GM19467 (cell line): ENCODE results near the gene STARD9.
"Not testable (repeated sequence)": the region's sequence is repeated elsewhere in the genome, so short reads cannot be mapped to it uniquely, and the experiment has no call there.

ENCODE experiments used
- ATAC-seq: cut with Tn5 transposase; IDR thresholded peaks from one replicate; pipeline ENCODE4 v1.9.1; 2021; ENCODE audit warnings: mild to moderate bottlenecking, moderate library complexity; ENCODE audit not compliant: unreplicated experiment

The STARD9 gene

GRCh38 chr15:42621996-42622925 lies 46.9 kb downstream of the STARD9 start:
- ATAC-seq: no peak

DNA sequence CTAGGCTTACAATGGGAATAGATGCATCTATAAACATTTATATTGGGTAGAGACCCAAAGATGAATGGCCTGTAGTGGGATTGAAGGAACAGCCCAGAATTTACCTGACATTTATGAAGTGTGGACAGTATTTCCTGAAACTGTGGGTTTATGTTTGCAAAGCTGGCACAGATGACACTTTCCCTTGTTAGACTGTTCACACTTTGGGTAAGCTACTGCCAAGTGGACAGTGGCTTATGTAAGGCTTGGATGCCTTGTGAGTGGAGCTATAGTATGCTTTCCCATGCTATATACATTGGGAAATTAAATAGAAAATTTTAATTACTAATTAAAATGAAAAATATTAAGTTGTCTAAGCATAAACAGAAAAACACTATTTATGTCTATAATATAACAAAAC lies 48.5 kb downstream of the STARD9 start:
- no peak for ATAC-seq

DNA sequence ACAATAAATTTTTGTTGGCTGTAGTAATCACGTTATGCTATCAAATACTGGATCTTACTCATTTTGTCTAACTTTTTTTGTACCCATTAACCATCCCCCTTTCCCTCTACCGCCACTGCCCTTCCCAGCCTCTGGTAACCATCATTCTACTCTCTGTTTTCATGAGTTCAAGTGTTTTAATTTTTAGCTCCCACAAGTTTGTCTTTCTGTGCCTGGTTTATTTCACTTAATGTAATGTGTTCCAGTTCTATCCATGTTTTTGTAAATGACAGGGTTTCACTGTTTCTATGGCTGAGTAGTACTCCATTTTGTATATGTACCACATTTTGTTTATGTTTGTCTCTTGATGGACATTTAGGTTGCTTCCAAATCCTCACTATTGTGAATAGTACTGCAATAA lies 52.1 kb downstream of the STARD9 start:
- no peak for ATAC-seq

GRCh38 chr15:42628761-42629160 lies 53.4 kb downstream of the STARD9 start:
- no peak for ATAC-seq

DNA sequence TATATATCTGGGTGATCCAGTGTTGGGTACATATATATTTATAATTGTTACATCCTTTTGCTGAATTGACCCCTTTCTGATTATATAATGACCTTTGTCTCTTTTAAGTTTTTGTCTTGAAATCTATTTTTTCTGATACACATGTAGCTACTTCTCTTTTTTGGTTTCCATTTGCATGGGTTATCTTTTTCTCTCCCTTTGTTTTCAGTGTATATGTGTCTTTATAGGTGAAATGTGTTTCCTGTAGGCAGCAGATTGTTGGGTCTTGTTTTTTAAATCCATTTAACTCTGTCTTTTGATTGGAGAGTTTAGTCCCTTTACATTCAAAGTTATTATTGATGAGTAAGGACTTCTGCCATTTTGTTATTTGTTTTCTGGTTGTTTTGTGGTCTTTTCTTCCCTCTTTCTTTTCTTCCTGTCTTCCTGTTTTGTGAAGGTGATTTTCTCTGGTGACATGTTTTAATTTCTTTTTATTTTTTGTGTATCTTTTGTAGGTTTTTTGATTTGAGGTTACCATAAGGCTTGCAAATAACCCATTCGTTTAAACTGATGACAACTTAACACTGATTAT lies 56.8 kb downstream of the STARD9 start:
- ATAC-seq: no peak

DNA sequence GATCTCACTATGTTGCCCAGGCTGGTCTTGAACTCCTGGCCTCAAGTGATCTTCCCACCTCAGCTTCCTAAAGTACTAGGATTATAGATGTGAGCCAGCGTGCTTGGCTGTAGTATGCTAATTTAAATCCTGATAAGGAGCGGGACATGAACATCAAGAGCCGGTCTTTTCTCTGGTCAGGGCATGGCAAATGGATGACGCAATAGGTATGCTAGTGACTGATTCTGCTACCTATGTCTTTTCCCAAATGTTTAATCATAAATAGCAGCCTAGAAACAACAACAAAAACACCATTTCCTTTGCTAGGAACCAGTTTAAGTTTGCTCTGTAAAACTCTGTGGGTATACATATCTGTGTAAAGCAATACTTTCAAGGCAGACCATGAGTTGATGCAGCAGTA lies 64.7 kb downstream of the STARD9 start:
- ATAC-seq: no peak

DNA sequence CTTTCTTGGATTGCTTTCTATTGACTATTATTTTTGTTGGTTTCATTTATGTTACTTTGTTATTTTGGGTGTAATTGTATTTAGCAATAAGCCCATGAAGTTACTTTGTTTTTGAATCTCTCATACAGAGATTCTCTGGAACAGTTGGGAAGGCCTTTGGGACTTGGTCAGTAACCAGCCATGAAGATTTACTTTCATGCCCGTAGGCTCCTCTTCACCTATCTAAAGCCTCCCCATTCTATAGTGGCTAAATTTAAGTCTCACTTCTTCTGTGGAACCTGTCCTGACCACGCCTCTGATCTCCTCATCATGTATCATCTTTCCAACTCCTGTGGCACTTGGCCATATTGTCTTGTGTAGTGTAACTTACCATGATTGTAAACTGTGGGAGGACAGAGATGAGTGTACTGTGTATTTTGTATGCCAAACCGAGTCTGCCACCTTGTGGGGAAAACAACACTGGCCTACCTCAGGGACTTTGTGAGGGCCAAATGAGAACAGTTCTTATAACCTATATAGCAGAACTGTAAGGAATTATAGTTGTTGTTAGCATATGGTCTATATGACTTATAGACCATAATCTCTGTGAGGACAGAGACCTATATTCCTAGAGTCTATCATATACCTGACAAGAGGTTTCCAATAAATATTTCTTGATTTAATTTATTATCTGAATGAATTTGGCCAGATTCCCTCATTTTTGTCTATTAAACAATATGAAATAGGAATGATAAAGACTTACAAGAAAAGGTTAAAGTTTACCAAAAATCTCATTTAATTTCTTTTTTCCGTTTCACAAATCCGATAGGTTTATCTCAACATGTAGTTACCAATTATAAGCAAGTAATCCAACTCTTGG lies 75.0 kb downstream of the STARD9 start:
- no peak for ATAC-seq

DNA sequence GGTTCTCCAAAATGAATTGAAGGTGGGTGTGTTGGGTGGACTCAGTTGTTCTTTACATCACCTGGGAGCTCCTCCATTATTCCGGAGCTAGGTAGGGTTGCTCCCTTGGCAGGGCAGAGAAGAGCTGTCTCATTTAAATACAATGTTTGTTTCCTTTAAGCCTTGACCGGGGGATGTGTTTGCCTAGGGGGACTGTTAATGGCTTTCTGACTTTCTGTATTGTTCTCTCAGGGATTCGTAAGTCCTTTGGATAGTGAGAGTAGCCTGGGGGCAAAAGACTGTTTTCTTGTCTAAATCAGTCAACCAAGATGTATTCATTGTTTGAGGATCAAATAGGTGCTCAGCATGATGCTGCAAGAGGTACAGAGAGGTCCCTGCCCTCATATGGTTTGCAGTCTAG lies 90.4 kb downstream of the STARD9 start:
- ATAC-seq: no peak

- ATAC-seq: no peak
Measured at GRCh38 chr15:42667855-42668254, 92.4 kb downstream of the STARD9 start.

GRCh38 chr15:42670451-42670850 lies 95.0 kb downstream of the STARD9 start:
- ATAC-seq: no peak

DNA sequence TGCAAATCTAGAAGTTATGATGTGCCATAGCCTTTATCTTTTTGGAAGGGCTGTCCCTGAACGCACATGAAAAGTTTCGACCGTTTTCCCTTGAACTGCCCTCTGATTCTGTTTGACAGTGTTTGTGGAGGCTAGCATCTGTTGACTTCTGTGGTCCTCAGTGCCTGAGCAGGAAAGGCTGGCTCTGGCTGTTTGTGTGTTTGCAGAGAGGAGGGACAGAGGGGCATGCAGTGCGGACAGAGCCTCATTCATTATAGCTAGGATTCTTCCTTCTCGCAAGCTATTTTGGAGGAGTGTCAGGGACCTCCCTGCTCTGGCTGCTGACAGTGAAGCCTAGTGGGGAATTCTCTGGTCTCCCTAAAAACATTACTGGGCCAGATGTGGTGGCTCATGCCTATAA lies 97.0 kb downstream of the STARD9 start:
- ATAC-seq: no peak

GRCh38 chr15:42674472-42674871 lies 99.1 kb downstream of the STARD9 start:
- no peak for ATAC-seq

DNA sequence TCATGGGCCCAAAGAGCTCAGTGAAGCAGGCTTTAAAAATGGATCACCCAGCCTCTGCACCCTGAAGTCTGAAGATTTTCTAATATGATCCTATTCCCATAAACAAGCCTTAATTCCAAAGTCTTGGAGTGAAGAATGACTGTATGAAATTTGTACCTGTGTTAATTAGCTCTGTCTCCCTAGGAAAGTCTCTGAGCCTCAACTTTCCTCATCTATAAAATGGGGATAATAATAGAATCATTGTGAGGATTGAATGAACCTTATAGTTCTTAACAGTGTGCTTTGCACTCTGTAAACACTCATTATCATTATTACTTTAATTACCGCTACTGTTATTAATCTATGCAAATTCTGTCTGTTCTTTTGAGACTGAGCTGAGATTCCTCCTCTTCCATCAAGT lies 99.6 kb downstream of the STARD9 start:
- no peak for ATAC-seq

DNA sequence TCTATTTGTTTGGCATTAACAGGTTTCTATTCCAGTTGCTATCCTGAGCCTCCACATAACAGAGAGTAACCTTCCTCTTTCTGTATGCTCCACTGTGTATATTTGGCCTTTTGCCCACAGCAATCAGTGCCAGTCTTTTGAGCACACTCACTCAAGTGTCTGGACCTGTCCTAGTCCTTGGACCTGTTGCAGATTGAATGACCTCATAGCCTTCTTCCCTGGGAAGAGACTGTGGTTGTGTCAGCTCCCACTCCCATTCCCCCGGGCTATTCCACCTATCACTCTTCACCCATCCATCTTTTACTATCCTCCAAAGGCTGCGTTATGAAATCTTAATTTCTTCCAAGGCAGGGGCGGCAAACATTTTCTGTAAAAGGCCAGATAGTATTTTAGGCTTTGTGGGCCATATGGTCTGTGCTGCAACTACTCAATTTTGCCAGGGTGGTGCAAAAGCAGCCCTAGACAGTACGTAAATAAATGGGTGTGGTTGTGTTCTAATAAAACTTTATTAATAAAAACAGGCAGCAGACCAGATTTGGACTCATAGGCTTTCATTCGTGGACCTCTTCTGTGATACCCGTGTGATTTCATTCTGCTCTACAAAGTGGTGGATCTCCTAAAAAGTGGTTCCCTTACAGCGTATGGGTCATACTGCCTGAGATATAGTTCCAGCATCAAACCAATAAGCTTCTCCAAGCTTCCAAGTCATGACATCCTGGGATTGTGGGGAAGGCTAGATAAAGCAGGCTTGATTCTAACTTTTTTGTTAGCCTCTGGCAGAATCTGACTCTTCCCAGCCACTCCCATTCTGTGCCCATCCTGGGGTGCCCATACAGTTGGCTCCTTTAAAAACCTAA lies 104.1 kb downstream of the STARD9 start:
- ATAC-seq: no peak

DNA sequence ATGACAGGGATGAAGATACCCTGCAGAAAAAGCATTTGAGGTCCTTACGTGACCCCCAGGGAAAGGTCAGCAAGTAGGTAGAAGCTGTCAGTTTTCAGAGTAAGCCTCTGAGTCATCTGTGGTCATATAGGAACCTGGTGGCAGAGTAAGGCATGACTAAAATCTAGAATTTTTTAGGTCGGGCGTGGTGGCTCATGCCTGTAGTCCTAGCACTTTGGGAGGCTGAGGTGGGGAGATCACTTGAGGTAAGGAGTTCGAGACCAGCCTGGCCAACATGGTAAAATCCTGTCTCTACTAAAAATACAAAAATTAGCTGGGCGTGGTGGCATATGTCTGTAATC lies 104.7 kb downstream of the STARD9 start:
- not testable (repeated sequence) for ATAC-seq

DNA sequence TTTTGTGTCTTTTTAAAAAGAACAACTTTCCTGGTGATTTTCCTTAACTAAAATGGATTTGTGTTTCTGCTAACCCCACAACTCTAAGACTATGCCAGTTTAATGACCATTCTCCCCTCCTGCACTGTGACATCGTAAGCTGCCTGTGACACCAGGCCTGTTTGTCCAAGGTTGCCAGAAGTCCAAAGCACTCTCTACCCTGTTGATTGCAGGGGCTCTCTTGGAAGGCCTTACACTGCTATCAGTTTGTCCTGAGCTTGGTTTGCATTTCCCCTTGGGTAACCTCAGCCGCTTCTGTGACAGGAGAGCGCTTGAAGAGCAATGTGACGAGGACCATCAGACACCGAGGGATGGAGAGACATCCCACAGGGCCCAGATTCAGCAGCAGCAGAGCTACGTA lies 105.7 kb downstream of the STARD9 start:
- no peak for ATAC-seq

DNA sequence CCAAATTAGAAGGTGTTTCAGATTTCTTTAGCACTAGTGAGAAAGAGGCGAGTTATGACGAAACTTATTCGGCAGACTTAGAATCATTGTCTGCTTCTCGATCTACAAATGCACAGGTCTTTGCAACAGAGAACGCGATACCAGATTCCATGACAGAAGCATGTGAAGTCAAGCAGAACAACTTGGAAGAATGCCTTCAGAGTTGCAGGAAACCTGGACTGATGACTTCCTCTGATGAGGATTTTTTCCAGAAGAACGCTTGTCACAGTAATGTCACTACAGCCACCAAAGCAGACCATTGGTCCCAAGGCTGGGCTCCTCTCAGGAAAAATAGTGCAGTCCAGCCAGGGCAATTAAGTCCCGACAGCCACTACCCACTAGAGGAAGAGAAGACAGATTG lies 110.9 kb downstream of the STARD9 start:
- ATAC-seq: no peak

GRCh38 chr15:42687740-42688139 lies 112.3 kb downstream of the STARD9 start:
- no peak for ATAC-seq

- ATAC-seq: no peak
Measured at GRCh38 chr15:42688301-42688700, 112.9 kb downstream of the STARD9 start.

GRCh38 chr15:42691308-42691707 lies 115.9 kb downstream of the STARD9 start:
- no peak for ATAC-seq

DNA sequence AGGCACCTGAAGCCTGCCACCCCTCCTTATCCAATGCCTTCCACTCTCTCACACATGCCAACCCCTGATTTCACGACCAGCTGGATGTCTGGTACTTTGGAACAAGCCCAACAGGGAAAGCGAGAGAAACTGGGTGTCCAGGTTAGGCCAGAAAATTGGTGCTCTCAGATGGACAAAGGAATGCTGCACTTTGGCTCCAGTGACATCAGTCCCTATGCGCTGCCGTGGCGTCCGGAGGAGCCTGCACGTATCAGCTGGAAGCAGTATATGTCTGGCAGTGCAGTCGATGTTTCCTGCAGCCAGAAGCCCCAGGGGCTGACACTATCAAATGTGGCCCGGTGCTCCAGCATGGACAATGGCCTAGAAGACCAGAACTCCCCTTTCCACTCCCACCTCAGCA lies 116.4 kb downstream of the STARD9 start:
- ATAC-seq: no peak
